HEK293 (cell line): ENCODE measurements around the gene HYLS1.

Source experiments
- CTCF ChIA-PET: fragments of 350-600 bp; formaldehyde crosslinking; extraction: SDS; loops from one replicate; lab custom pipeline; 2021; ENCODE audit warnings: antibody characterized with exemption; lab: Yijun Ruan, JAX
- POLR2A ChIA-PET: fragments of 300-600 bp; formaldehyde crosslinking; extraction: SDS; loops from one replicate; lab custom pipeline; 2020; ENCODE audit warnings: antibody characterized with exemption, inconsistent platforms; lab: Yijun Ruan, JAX
- H3K27ac ChIP-seq: fragments of 200-500 bp; sonication (Bioruptor generic); 2 replicates; pipeline ENCODE4 v1.5.1; 2014; ENCODE audit warnings: low read depth, low read length, control low read depth, inconsistent platforms; ENCODE audit errors: extremely low read depth
- H3K36me3 ChIP-seq, 2 experiments: fragments of 200-500 bp in 1 of 2; sonication (Bioruptor generic) in 1 of 2; 1 replicate in 1 of 2; 2 replicates in 1 of 2; pipeline ENCODE4 v1.5.1; 2014 to 2017; ENCODE audit warnings: inconsistent platforms in 2 of 2, low read length in 2 of 2; ENCODE audit not compliant: control insufficient read depth in 2 of 2, insufficient read depth in 1 of 2
- H3K4me1 ChIP-seq: fragments of 200-500 bp; sonication (Bioruptor generic); 2 replicates; pipeline ENCODE4 v1.5.1; 2014; ENCODE audit warnings: mild to moderate bottlenecking, low read length, inconsistent platforms; ENCODE audit not compliant: control insufficient read depth, insufficient read depth
- H3K4me3 ChIP-seq: 2 replicates; pipeline ENCODE4 v1.5.1; 2011; ENCODE audit warnings: low read depth, mild to moderate bottlenecking, control low read depth, low read length, moderate library complexity
- H3K9me3 ChIP-seq: fragments of 200-500 bp; sonication (Bioruptor generic); 2 replicates; pipeline ENCODE4 v1.5.1; 2014; ENCODE audit warnings: low read depth, low read length, inconsistent platforms; ENCODE audit not compliant: control insufficient read depth, insufficient read depth
- HOXA7 ChIP-seq: sonication (generic); formaldehyde crosslinking; IDR thresholded peaks from 2 replicates; pipeline ENCODE4 v1.8.1; 2022; ENCODE audit warnings: missing genetic modification reagents, borderline replicate concordance
- RBAK ChIP-seq: fragments of 450-650 bp; formaldehyde crosslinking; IDR thresholded peaks from 2 replicates; pipeline ENCODE4 v1.5.1; 2016; ENCODE audit warnings: missing biosample characterization, missing genetic modification characterization
- SALL2 ChIP-seq: fragments of 450-650 bp; formaldehyde crosslinking; IDR thresholded peaks from 2 replicates; pipeline ENCODE4 v1.5.0; 2017; ENCODE audit warnings: missing biosample characterization, mild to moderate bottlenecking, missing genetic modification characterization, borderline replicate concordance
- SCRT1 ChIP-seq: fragments of 450-650 bp; formaldehyde crosslinking; IDR thresholded peaks from 2 replicates; pipeline ENCODE4 v1.5.1; 2016; ENCODE audit warnings: missing biosample characterization, missing genetic modification characterization, borderline replicate concordance
- SP2 ChIP-seq: fragments of 450-650 bp; formaldehyde crosslinking; IDR thresholded peaks from 2 replicates; pipeline ENCODE4 v1.5.1; 2016; ENCODE audit warnings: missing biosample characterization, missing genetic modification characterization
- ZFP37 ChIP-seq: fragments of 450-650 bp; formaldehyde crosslinking; IDR thresholded peaks from 2 replicates; pipeline ENCODE4 v1.5.1; 2016; ENCODE audit warnings: missing biosample characterization, missing genetic modification characterization
- ZNF10 ChIP-seq: fragments of 450-650 bp; formaldehyde crosslinking; IDR thresholded peaks from 2 replicates; pipeline ENCODE4 v1.5.1; 2017; ENCODE audit warnings: missing biosample characterization, missing genetic modification characterization
- ZNF133 ChIP-seq: fragments of 450-650 bp; formaldehyde crosslinking; IDR thresholded peaks from 2 replicates; pipeline ENCODE4 v1.5.1; 2016; ENCODE audit warnings: missing biosample characterization, missing genetic modification characterization
- ZNF169 ChIP-seq: fragments of 450-650 bp; formaldehyde crosslinking; IDR thresholded peaks from 2 replicates; pipeline ENCODE4 v1.5.1; 2016; ENCODE audit warnings: missing biosample characterization, missing genetic modification characterization
- ZNF175 ChIP-seq: fragments of 450-650 bp; formaldehyde crosslinking; IDR thresholded peaks from 2 replicates; pipeline ENCODE4 v1.5.1; 2016; ENCODE audit warnings: missing biosample characterization, missing genetic modification characterization
- ZNF221 ChIP-seq: fragments of 450-650 bp; formaldehyde crosslinking; IDR thresholded peaks from 2 replicates; pipeline ENCODE4 v1.5.1; 2017; ENCODE audit warnings: missing biosample characterization, missing genetic modification characterization, borderline replicate concordance
- ZNF24 ChIP-seq: fragments of 450-650 bp; formaldehyde crosslinking; IDR thresholded peaks from 2 replicates; pipeline ENCODE4 v1.5.1; 2016; ENCODE audit warnings: missing biosample characterization, missing genetic modification characterization
- ZNF302 ChIP-seq: fragments of 450-650 bp; formaldehyde crosslinking; IDR thresholded peaks from 2 replicates; pipeline ENCODE4 v1.5.1; 2016; ENCODE audit warnings: missing biosample characterization, missing genetic modification characterization, low read depth
- ZNF391 ChIP-seq: fragments of 450-650 bp; formaldehyde crosslinking; IDR thresholded peaks from 2 replicates; pipeline ENCODE4 v1.5.1; 2016; ENCODE audit warnings: low read depth, missing biosample characterization, missing genetic modification characterization, borderline replicate concordance
- ZNF423 ChIP-seq: fragments of 450-650 bp; formaldehyde crosslinking; IDR thresholded peaks from 2 replicates; pipeline ENCODE4 v1.5.1; 2016; ENCODE audit warnings: missing biosample characterization, missing genetic modification characterization
- ZNF510 ChIP-seq: fragments of 450-650 bp; formaldehyde crosslinking; IDR thresholded peaks from 2 replicates; pipeline ENCODE4 v1.5.1; 2018; ENCODE audit warnings: mild to moderate bottlenecking, missing genetic modification characterization, missing biosample characterization; ENCODE audit not compliant: insufficient replicate concordance
- ZNF670 ChIP-seq: fragments of 450-650 bp; formaldehyde crosslinking; IDR thresholded peaks from 2 replicates; pipeline ENCODE4 v1.5.1; 2016; ENCODE audit warnings: missing biosample characterization, missing genetic modification characterization, low read depth
- ZSCAN16 ChIP-seq: fragments of 450-650 bp; formaldehyde crosslinking; IDR thresholded peaks from 2 replicates; pipeline ENCODE4 v1.5.1; 2016; ENCODE audit warnings: missing biosample characterization, missing genetic modification characterization
- ZSCAN23 ChIP-seq: fragments of 450-650 bp; formaldehyde crosslinking; IDR thresholded peaks from 2 replicates; pipeline ENCODE4 v1.5.1; 2016; ENCODE audit warnings: missing biosample characterization, missing genetic modification characterization
- ZSCAN4 ChIP-seq: fragments of 450-650 bp; formaldehyde crosslinking; IDR thresholded peaks from 2 replicates; pipeline ENCODE4 v1.5.1; 2017; ENCODE audit warnings: missing biosample characterization, missing genetic modification characterization
- ZXDB ChIP-seq: fragments of 450-650 bp; formaldehyde crosslinking; IDR thresholded peaks from 2 replicates; pipeline ENCODE4 v1.5.1; 2016; ENCODE audit warnings: missing biosample characterization, missing genetic modification characterization

The HYLS1 gene

DNA sequence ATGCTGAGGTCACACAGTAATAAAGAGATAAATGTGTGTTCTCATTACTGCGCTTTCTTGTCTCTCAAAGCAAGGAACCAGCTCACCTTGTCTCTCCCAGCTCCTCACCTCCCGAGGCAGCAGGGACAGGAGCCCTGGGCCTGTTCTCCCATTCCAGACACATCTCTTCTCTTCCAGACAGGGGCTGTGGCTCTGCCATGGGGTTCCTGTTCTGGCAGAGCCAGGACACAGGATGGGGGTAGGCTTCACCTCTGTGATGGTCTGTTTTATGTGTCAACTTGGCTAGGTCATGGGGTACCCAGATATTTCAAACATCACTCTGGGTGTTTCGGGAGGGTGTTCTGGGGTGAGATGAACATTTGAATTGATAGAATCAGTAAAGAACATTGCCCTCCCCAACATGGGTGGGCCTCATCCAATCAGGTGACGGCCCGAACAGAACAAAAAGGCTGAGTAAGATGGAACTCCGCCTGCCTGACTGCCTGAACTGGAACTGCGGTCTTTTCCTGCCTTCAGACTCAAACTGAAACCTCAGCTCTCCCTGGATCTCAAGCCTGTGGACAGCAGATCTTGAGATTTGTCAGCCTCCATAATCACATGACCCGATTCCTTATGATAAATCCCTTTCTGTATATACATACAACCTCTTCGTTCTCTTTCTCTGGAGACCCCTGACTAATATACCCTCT lies 56.3 kb downstream of the HYLS1 start:
- POLR2A ChIA-PET, result interaction anchor here (2.0 kb wide), 1 partner anchor 118 kb away, joined by 5 read pairs; no protein-coding TSS in a partner anchor
- H3K36me3 ChIP-seq, result no peaks in the 10 kb centered on the region
- no peak overlapping the region for H3K4me3 ChIP-seq
- CTCF ChIA-PET, result interaction anchor here (0.5 to 4.2 kb wide), 9 partner anchors 10 to 250 kb away, joined by 3 to 34 read pairs (median 8); partner anchors contain the start of gene CDON
- H3K9me3 ChIP-seq, result no peaks in the 10 kb centered on the region
- TF ChIP-seq ZNF510 (tag by site-specific recombination) (no peak), ZNF133 (tag by site-specific recombination) (no peak), ZSCAN23 (tag by site-specific recombination) (no peak), ZNF169 (tag by site-specific recombination) (no peak), ZNF423 (tag by site-specific recombination) (no peak), ZNF10 (peak; percentile 99), ZSCAN4 (tag by site-specific recombination) (no peak), ZFP37 (no peak)
- H3K27ac ChIP-seq, result no peak overlapping the region
- no peaks in the 10 kb centered on the region for H3K4me1 ChIP-seq

DNA sequence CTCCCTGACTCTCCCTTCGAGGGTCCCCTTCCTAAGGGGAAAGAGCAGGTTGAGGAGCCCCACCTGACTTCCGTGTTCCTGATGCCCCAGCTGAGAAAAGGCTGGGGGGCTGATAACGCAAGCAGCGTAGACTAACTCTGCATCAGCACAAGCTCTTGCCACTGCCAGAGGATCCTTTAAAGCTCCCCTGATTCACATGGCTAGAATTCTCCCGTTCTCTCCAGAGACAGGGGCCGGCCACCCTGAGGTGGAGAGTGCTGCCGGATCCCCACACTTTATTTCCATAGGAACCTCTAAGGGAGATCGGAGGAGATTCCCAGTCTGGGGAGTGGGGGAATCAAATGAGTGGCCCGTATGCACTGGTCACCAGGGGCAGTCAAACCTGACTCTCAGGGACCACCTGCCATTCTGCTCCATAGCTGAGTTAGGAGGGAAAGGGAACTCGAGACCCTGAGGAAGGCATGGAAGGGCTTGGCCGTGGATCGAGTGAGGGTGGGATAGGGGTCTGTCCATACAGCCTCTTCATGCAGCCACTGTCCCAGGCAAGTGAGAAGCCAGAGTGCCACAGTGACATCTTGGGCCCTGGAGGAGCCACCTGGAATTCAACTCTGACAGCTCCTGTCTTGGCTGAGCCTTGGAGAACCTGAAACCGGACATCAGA lies 57.0 kb downstream of the HYLS1 start:
- H3K4me1 ChIP-seq, result no peaks in the 10 kb centered on the region
- TF ChIP-seq ZSCAN16 (tag by site-specific recombination), result no peak
- no peak for TF ChIP-seq ZNF670 (tag by site-specific recombination)
- TF ChIP-seq RBAK (tag by site-specific recombination), result no peak
- no peak for TF ChIP-seq ZNF391
- no peak for TF ChIP-seq ZNF302 (tag by site-specific recombination)
- TF ChIP-seq, all 188 proteins: peak for 0
- H3K4me3 ChIP-seq, result no peak overlapping the region
- no peaks in the 10 kb centered on the region for H3K36me3 ChIP-seq
- ChIA-PET POLR2A (no interaction called here), CTCF (interaction anchor here (0.5 to 4.2 kb wide), 8 partner anchors 12 to 1151 kb away, joined by 3 to 34 read pairs (median 6); partner anchors contain the start of gene CDON)
- no peaks in the 10 kb centered on the region for H3K9me3 ChIP-seq
- no peak overlapping the region for H3K27ac ChIP-seq

- no peaks in the 10 kb centered on the region for H3K9me3 ChIP-seq
- ChIA-PET POLR2A (no interaction called here), CTCF (interaction anchor here (0.6 to 4.2 kb wide), 5 partner anchors 22 to 248 kb away, joined by 3 to 34 read pairs (median 3); partner anchors contain the start of gene CDON)
- no peaks in the 10 kb centered on the region for H3K36me3 ChIP-seq
- H3K27ac ChIP-seq, result no peak overlapping the region
- H3K4me3 ChIP-seq, result no peak overlapping the region
- TF ChIP-seq SALL2 (tag by site-specific recombination) (no peak), SP2 (tag by site-specific recombination) (no peak), ZXDB (tag by site-specific recombination) (no peak), HOXA7 (no peak), ZNF221 (tag by site-specific recombination) (no peak), SCRT1 (no peak), ZNF24 (tag by site-specific recombination) (no peak), ZNF175 (tag by site-specific recombination) (no peak)
- H3K4me1 ChIP-seq, result no peaks in the 10 kb centered on the region
Measured at GRCh38 chr11:125945011-125945796, 57.7 kb downstream of the HYLS1 start.
